GM06990 (cell line): ENCODE results near the gene CXCL17.
"Not testable (repeated sequence)": the region's sequence is repeated elsewhere in the genome, so short reads cannot be mapped to it uniquely, and the experiment has no call there.

Experiments
- DNase-seq: peaks from one replicate; pipeline ENCODE4 v3.0.0-alpha.2; 2011; ENCODE audit not compliant: insufficient read length; ENCODE audit errors: extremely low read depth
- H3K27me3 ChIP-seq: replicated peaks from 2 replicates; pipeline ENCODE4 v1.6.0; 2011; ENCODE audit warnings: low read length; ENCODE audit not compliant: control insufficient read depth, insufficient read depth
- H3K36me3 ChIP-seq: 2 replicates; pipeline ENCODE4 v1.5.1; 2011; ENCODE audit warnings: low read length; ENCODE audit not compliant: control insufficient read depth, insufficient read depth
- H3K4me3 ChIP-seq: replicated peaks from 2 replicates; pipeline ENCODE4 v1.5.1; 2011; ENCODE audit warnings: low read depth, mild to moderate bottlenecking, control low read depth, low read length
- TF ChIP-seq, protein P1 (sequence below): IDR thresholded peaks from 2 replicates; pipeline ENCODE4 v1.5.1; 2011; ENCODE audit warnings: low read length, control low read depth, mild to moderate bottlenecking, inconsistent platforms; ENCODE audit not compliant: insufficient read depth, poor library complexity, severe bottlenecking

The CXCL17 gene

DNA sequence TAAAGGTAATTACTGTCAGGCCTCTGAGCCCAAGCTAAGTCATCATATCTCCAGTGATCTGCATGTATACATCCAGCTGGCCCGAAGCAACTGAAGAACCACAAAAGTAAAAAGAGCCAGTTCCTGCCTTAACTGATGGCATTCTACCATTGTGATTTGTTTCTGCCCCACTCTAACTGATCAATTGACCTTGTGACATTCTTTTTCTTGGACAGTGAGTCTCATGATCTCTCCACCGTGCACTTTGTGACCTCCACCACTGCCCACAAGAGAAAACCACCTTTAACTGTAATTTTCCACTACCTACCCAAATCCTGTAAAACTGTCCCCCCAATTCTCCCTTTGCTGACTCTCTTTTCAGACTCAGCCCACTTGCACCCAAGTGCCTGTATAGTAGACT lies 17.2 kb upstream of the CXCL17 start:
- TF ChIP-seq, protein P1, sequence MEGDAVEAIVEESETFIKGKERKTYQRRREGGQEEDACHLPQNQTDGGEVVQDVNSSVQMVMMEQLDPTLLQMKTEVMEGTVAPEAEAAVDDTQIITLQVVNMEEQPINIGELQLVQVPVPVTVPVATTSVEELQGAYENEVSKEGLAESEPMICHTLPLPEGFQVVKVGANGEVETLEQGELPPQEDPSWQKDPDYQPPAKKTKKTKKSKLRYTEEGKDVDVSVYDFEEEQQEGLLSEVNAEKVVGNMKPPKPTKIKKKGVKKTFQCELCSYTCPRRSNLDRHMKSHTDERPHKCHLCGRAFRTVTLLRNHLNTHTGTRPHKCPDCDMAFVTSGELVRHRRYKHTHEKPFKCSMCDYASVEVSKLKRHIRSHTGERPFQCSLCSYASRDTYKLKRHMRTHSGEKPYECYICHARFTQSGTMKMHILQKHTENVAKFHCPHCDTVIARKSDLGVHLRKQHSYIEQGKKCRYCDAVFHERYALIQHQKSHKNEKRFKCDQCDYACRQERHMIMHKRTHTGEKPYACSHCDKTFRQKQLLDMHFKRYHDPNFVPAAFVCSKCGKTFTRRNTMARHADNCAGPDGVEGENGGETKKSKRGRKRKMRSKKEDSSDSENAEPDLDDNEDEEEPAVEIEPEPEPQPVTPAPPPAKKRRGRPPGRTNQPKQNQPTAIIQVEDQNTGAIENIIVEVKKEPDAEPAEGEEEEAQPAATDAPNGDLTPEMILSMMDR = no peak
- Histone ChIP-seq H3K36me3 (no peaks in the 10 kb centered on the region), H3K4me3 (no peak overlapping the region), H3K27me3 (no peaks in the 10 kb centered on the region)
- no peak for DNase-seq

DNA sequence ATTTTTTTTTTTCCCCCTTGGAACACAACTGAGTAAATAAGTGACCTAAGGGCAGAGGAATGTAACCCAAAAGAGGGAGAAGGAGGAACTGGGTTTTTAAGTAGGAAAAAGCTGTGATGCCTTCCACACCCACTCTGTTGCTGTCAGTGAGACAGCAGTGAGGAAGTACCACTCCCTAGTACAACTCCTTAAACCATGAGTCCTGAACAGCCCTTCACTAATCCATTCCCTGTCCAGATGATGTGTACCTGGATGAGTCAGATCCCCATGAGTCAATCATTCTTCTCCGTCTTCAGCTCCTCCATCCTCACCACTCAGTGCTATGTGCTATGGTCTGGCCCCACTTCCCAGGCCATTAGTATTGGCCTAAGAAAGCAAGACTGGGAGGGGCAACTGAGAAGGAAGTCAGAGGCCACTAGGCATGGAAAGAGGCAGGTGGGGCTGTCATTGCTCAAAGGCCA lies 12.9 kb upstream of the CXCL17 start:
- DNase-seq = no peak
- H3K4me3 ChIP-seq = no peak overlapping the region
- no peaks in the 10 kb centered on the region for H3K27me3 ChIP-seq
- TF ChIP-seq, protein P1 = no peak
- H3K36me3 ChIP-seq = no peaks in the 10 kb centered on the region

GRCh38 chr19:42455086-42455485 lies 12.3 kb upstream of the CXCL17 start:
- TF ChIP-seq, protein P1 = no peak
- Histone ChIP-seq H3K4me3 (no peak overlapping the region), H3K27me3 (no peaks in the 10 kb centered on the region), H3K36me3 (no peaks in the 10 kb centered on the region)
- DNase-seq = no peak

DNA sequence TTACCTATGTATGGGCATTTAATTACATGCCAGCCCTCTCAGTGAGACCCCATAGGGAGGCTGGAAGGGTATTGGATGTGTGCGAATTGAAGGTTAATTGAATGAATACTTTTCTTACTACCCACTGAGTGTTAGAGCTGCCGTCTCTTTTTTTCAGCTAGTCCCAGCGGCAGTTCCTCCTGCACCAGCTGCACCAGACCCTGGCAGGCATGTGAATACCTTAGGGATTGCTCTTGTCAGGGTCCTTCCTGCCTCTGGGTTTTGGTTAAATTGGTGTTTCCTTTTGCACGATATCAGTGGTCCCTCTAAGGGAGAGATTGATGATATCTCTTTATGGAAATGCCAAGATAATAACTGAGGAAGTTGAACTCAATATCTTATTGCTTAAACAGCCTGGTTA lies 9.8 kb upstream of the CXCL17 start:
- no peak for DNase-seq
- H3K36me3 ChIP-seq = no peaks in the 10 kb centered on the region
- H3K4me3 ChIP-seq = no peak overlapping the region

DNA sequence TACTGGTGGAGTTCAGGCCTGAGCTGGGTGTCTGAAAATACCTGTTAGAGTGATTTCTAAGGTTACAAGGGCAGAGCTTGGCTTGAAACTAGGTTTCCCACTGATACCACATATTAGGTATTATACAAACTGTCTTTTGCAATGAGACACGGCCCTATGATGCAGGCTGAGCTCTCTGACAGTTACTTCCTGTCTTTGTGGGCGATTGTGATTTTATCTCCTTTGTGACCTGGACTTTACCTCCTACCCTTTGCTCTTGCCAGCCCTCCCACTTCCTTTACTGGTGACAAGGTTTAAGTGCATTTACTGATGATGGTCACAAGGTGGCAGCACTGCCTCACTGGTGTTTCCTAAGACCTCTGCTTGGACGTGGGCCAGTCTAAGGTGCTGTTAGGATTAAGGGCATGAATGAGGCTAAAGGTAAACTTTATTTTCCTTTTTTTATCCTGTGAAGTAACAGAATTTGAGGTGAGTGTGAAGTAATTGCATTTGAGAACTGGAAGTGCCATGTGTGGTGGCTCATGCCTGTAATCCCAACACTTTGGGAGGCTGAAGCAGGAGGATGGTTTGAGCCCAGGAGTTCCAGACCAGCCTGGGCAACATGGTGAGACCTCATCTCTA lies 7.7 kb upstream of the CXCL17 start:
- H3K4me3 ChIP-seq = no peak overlapping the region
- peak; percentile 48 for DNase-seq
- no peaks in the 10 kb centered on the region for H3K36me3 ChIP-seq
- H3K27me3 ChIP-seq = no peaks in the 10 kb centered on the region
- TF ChIP-seq, protein P1 = peak; percentile 76

More for the DNA sequence above, 9.8 kb upstream of the CXCL17 start:
- TF ChIP-seq, protein P1 = no peak
- no peaks in the 10 kb centered on the region for H3K27me3 ChIP-seq

DNA sequence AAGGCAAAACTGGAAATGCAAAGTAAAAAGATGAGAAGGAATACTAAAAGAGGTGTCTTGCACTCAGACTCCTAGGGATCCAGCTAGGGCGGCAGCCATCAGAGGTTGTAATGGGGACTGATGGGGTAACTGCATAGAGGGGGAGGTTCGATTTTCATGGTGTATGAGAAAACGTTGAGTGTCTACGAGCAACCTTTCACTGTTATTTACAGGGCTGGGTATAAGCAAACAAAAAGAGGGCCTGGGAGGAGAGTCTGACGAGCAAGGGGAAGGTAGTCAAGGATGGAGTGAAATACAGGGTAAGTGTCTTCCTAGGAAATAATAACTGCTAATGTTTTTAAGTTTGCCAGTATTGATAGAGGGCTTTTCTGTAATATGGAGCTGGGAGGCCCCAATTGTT lies 5.6 kb upstream of the CXCL17 start:
- H3K4me3 ChIP-seq, H3K36me3 ChIP-seq, DNase-seq, H3K27me3 ChIP-seq: not testable (repeated sequence)
